ENCODE measurements around the gene LRRC75A.

GRCh38 chr17:16516594-16517051 is 24.6 kb upstream of the LRRC75A start:
- no peak for TF ChIP-seq CTCF (IDR thresholded peaks at IDR 0.05)
- no peak for TF ChIP-seq POLR2A (IDR thresholded peaks at IDR 0.05)
